Measurements from ENCODE around the gene GNAL.
"Not testable (repeated sequence)": the region's sequence is repeated elsewhere in the genome, so short reads cannot be mapped to it uniquely, and the experiment has no call there.

Gene GNAL

DNA sequence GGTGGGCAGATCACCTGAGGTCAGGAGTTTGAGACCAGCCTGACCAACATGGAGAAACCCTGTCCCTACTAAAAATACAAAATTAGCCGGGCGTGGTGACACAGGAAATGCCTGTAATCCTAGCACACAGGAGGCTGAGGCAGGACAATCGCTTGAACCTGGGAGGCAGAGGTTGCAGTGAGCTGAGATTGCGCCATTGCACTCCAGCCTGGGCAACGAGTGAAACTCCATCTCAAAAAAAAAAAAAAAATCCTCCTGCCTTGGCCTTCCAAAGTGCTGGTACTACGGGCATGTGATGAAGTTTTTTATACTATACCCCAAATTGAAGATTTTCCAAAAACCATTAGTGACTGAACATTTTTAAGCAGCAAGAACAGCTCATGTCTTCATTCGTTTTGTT lies 203.4 kb downstream of the GNAL start:
- FAIRE-seq = not testable (repeated sequence)

DNA sequence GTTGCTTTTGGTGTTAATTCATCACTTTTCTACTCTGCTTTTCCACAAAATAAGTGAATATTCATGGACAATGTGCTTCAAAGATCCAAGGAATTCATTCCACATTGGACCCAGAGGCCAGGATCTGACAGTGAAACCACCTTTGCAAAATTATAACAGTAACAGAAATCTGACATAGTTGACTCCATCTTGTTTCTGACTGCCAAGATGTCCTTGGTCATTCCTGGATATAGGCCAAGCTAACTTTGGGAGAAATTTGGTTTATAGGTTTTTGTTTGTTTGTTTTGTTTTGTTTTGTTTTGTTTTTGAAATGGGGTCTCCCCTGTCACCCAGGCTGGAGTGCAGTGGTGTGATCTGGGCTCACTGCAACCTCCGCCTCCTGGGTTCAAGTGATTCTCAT lies 208.7 kb downstream of the GNAL start:
- DNase-seq (ENCODE audit: insufficient read length, low spot score) (no peak), FAIRE-seq (no peak)

More for the DNA sequence above, 203.4 kb downstream of the GNAL start:
- not testable (repeated sequence) for DNase-seq (ENCODE audit: insufficient read length, low spot score)

DNA sequence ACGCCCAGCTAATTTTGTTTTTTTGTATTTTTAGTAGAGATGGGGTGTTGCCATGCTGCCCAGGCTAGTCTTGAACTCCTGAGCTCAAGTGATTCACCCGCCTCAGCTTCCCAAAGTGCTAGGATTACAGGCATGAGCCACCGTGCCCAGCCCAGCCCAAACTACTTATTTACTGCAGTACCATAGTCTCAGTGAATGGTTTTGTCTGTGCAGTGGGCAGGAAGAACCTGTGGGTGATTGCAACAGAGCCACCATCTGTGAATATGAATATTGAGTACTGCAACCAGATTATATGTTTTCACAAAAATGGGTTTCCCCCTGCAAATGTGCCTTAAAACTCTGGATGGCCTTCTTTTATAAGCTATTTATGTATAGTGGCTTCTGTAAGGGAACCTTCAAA lies 210.0 kb downstream of the GNAL start:
- no peak for FAIRE-seq
- DNase-seq (ENCODE audit: insufficient read length, low spot score) = no peak

DNA sequence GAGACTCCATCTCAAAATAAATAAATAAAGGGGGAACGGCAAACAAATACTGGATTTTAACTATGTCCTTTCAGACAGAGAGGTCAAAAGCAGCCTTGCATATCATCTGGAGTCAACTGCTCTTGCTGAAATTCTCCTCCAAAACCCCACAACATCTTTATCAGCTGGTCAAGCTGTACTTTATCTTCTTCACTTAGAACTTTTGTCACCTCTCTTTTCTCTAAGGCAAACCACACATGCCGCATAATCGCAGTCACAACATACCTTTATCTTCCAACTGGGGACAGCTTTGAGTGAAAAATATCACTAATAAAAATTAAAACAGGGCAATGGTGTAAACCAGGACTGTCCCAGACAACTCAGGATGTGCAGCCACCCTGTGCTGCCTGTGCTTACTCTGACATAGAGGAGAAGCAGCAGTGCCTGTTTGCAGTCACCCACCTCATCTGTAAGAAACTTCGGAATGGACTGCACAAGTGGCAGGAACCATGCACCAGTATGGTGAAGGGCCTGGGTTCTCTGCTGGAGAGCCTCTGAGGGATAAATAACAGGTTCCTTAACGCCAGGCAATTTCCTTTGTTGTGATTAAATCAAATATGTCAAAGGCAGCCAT lies 212.9 kb downstream of the GNAL start:
- FAIRE-seq = no peak

DNA sequence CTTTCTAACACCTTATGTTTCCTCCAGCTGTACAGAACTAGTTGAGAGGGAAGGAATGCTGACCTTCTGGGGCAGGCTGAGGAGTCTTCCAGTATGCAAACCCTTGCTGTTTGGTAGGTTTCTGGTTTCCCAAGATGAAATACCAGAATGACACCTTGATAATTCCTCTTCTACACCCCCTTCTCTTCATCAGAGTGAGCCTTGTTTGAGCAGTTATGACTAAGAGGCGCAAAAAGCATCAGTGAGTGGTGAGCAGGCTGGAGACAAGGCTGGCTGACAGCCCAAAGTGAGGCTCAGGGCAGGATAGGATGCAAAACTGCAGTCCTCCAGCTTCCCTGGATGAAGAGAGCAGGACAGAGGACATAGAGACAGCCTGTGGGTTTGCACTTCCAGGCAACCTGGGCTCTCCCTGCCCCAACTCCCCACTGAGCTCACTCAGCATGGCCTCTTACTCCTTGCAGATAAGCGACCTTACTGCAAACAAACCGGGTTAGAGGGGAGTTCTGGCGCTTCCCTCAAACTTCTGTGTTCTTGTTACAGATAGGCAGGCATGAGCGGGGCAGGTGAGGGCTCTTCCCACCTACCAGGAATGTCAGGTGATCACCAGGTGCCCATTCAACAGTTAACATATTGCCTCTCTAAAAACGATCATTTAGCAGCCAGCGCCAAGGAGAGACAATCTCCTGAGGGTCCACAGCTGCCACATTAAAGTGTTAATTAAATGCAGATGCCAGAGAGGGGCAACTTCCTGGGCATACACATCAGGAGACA lies 213.6 kb downstream of the GNAL start:
- DNase-seq (ENCODE audit: insufficient read length, low spot score) = no peak
- no peak for FAIRE-seq

More for the DNA sequence above, 212.9 kb downstream of the GNAL start:
- DNase-seq (ENCODE audit: insufficient read length, low spot score) = no peak

DNA sequence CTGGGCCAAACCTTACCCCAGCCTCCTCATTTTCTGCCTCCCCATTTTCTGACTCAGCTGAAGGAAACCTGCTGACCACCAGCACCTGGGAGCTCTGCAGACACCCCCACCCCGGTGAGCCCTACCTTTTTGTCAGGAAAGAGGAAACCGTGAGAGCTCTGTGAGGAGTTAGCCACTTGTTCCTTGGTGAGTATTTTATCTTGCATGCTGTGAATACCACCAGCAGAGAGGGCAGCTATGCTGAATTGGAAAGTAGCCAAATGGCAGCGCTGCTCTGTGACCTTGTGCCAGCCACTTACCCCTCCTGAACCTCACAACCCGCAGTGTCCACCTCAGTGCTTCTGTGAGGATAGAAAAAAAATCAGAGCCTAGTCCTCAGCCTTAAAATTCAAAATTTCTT lies 216.5 kb downstream of the GNAL start:
- FAIRE-seq (no peak), DNase-seq (ENCODE audit: insufficient read length, low spot score) (no peak)

DNA sequence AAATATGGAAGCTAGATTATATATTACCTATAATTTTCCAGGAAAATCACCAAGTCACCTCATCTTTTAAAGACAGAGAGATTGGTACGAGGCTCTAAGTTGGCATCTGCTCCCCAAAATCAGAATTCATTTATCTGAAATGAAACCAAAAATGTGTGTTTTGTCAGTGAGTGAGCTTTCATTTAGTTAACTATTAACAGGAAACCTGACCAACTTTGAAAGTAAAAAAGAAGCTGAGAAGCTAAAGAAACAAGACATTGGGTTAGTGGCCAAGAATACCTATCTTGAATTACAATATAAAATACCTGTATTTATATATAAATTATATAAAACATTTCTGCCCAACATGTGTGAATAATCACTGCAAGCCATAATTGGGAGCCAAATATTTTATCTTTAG lies 217.1 kb downstream of the GNAL start:
- FAIRE-seq (no peak), DNase-seq (ENCODE audit: insufficient read length, low spot score) (no peak)

DNA sequence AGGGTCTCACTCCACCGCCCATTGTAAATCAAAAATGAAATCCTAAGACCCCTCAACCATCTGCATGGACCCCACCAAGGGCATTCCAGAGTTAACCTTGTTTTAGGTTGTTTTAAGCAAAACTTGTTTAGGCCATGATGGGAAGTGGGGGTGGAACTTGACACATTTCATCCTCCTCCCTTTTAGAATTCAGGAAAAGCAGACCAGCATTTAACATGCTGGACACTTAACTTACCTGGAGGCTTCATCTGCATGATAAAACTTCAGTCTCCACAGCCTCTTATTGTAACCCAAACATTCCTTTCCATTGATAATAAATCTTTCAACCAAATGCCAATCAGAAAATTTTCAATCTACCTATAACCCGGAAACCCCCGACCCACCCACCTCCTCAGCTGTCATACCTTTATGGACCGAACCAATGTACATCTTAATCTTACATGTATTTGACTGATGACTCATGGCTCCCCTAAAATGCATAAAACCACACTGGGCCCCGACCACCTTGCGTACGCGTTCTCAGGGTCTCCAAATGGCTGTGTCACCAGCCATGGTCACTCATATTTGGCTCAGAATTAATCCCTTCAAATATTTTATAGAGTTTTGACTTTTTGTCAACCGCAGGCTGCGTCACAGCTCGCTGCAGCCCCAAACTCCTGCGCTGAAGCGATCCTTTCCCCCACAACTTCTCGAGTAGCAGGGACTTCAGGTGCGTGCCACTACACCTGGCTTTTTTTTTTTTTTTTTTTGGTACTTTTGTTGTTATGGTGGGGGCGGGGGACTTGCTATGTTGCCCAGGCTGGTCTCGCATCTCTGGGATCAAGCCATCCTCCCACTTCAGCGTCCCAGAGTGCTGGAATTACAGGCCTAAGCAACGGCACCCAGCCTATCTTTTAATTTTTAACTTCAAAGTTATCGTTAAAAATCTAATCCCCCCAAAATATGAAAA lies 218.1 kb downstream of the GNAL start:
- DNase-seq (ENCODE audit: insufficient read length, low spot score) = no peak
- FAIRE-seq = no peak

DNA sequence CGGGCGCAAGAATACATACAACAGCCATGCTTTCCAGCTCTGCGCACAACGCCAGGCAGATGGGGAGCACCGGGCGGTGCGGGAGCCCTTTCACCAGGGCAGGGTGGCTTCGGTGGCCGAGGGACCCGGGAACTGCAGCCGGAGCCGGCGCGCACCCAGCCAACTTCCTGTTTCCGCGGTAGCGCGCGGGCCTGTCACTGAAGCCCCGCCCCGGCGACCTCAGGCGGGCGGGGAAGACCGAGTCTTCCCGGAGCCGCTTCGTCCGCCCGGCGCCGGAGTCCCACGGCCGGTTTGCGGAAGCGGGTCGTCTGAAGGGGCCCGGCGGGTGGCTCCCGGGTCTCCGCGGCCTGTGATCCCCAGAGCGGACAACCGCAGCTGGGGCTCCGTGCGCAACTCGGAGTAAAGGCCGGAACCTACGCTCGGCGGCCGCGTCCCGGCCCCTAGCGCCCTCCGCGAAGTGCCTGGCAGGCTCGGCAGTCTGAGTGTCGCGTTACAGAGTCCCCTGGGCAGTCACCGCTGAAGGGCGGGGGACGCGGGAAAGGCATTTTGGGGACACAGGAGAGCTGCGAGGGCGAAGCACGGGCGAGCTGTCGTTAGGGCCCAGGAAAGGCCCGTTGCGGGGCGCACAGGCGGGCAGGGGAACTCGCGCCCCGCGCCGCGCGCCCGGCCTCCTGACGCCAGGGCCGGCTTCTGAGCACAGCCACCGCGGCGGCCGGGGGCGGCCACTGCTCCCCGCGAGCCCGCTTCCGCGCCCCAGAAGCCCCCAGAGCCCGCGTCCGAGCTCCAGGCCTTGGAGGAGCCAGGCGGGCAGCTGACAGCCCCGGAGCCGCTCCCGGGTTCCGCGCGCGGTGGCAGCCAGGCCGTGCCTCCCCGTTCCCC lies 219.4 kb downstream of the GNAL start, which contains the start of gene MPPE1:
Gene MPPE1, minus strand, starts transcription at position 136 of the 879 bp plus-strand sequence. CDS start 11,053 bp downstream, outside the sequence.
- FAIRE-seq = no peak
- peak; percentile 82 for DNase-seq (ENCODE audit: insufficient read length, low spot score)

DNA sequence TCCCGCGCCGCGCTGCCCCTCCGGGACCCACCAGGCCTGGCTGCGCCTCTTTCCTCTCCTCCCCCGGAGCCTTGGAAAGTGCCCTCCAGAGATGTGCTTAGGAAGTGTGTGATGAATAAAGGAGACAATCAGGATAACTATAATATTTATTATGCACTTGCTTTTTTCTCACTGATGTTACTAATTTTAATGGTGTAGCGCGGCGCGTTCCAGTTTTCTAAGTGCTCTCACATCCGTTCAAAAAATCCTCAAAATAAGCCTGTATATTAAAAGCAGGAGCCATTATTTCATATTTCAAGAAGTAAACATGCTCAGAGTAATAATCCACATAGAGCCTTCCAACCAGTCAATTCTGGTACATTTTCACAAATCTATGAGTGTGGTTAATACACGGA lies 220.0 kb downstream of the GNAL start:
- no peak for DNase-seq (ENCODE audit: insufficient read length, low spot score)
- no peak for FAIRE-seq

DNA sequence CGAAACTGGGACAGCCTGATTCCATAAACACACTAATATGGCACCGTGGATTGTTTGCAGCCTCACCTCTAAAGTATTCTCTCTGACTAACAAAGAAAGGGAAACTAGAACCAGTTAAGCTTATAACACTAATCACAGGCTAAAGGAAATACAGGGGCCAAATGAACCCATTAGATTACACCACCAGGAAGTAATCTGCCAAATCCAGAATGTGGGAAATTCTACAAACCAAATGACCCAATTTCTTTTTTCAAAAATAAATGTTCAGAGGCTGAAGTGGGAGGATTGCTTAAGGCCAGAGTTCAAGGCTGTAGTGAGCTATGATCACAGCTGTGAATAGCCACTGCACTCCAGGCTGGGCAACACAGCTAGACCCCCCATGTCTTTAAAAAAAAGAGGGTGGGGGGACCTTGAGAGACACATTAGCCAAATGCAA lies 220.5 kb downstream of the GNAL start:
- no peak for DNase-seq (ENCODE audit: insufficient read length, low spot score)
- no peak for FAIRE-seq

DNA sequence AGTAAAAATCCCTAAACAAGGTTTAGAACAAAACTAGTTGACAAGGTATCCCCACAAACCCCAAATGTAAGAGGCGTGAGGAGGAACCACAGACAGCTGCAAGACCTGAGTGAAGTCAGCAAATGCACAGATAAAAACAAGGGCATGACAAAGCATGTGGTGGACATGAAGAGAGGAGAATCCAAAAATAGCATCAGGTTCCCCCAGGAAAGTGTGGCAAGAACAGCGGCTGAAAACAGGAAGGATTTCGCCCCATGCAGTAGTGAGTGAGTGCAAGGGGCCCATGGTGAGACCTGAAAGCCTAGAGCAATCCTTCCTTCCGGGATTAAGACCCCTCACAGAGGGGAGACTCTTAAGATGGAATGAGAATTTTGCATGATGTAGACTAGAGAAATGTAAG lies 227.8 kb downstream of the GNAL start:
- FAIRE-seq = not testable (repeated sequence)

DNA sequence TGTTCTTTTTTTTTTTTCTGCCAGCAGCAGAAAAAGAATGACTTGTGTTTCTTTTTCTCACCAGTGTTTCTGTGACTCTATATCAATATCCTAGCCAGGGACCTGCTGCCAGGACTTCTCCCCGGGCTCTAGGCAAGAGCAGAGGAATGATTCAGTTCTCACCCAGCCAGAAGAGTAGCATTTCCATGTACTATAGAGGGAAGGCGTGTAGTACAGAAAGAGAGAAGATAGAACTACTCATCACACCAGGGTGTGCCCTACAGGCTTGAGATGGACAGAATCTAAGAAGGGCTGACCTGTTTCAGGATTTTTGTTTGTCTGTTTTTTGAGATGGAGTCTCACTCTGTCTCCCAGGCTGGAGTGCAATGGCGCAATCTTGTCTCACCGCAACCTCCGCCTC lies 230.5 kb downstream of the GNAL start:
- not testable (repeated sequence) for DNase-seq (ENCODE audit: insufficient read length, low spot score); FAIRE-seq

More for the DNA sequence above, 227.8 kb downstream of the GNAL start:
- DNase-seq (ENCODE audit: insufficient read length, low spot score) = not testable (repeated sequence)

DNA sequence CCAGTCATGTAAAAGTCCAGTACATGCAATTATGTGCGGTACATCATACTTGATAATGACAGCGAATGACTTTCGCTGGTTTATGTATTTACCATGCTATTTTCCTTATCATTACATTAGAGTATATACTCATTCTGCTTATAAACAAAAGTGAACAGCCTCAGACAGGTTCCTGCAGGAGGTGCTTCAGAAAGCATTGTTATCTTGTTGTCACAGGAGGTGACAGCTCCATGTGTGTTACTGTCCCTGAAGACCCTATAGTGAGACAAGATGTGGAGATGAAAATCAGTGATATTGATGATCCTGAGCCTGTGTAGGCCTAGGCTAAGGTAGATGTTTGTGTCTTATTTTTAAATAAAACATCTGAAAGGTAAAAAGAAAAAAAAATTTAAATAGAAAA lies 234.4 kb downstream of the GNAL start:
- FAIRE-seq = no peak
- no peak for DNase-seq (ENCODE audit: insufficient read length, low spot score)

DNA sequence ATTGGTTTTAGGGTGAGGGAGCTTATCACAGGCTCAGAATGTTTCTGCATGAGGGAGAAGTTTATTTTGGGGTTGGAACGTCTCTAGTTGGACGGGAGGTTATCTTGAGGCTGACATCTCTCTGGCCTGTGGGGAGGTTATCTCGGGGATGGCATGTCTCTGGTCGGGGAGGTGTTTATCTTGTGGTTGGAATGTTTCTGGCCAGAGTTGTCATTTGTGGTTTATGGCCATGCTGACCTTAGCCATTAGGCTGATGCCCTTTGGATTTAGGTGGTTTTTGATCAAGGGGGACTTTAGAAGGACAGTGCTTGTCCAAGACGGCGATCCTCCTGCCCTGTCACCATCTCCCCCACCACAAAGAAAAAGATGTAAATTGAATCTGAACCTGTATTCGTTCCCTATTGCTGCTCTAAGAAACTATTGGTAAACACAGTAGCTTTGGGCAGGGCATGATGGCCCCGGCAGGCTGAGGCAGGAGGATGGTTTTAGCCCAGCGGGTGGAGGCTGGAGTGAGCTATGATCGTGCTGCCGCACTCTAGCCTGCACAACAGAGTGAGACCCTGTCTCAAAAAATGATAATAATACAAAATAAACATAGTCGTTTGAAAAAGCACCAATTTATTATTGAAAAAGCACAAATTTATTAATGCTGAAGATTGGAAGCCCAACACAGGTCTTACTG lies 236.9 kb downstream of the GNAL start:
- no peak for FAIRE-seq
- no peak for DNase-seq (ENCODE audit: insufficient read length, low spot score)

DNA sequence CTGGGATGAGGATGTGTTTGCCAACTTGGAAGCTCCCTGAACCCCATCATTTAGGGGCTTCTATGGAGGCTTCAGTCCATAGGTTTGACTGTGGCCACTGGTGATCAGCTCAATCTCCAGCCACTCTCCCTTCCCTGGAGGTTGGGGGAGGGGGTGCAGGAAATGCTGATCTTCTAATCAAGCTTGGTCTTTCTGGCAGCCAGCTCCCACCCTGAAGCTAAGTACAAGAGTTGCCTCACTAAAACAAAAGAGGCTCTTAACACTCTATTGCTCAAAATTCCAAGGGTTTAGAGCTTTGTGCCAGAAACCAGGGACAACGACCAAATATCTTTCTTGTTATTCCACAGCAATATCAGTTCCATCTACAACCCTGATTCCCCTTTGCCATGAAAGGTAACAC lies 238.4 kb downstream of the GNAL start:
- DNase-seq (ENCODE audit: insufficient read length, low spot score) (no peak), FAIRE-seq (no peak)

DNA sequence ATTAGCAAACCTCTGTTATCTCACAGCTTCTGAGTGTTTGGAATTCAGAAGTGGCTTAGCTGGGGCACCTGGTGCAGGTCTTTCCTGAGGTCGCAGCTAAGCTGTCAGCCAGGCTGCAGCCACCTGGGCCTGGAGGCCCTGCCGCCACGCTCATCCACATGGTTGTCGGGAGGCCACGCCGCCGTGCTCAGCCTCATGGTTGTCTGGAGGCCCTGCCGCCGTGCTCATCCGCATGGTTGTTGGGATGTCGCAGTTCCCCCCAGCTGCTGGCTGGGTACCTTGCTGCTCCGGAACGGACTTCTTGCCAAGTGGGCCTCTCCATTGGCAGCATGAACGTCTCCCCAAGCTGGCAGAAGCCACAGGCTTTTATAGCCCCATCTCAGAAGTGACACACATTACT lies 243.3 kb downstream of the GNAL start:
- DNase-seq (ENCODE audit: insufficient read length, low spot score) (no peak), FAIRE-seq (no peak)
